Smooth muscle cell of the brain vasculature (primary cell): Measurements from ENCODE around the gene CD200R1.

Experiments used
- DNase-seq: peaks from one replicate; pipeline ENCODE4 v3.0.0-alpha.2; 2012; ENCODE audit warnings: low read depth, low spot score

Gene CD200R1

GRCh38 chr3:112974894-112975293 lies at the start of gene CD200R1:
Gene CD200R1 (minus strand): TSS chr3:112975103. CDS start chr3:112974857, 246 bp downstream.
- no peak for DNase-seq

DNA sequence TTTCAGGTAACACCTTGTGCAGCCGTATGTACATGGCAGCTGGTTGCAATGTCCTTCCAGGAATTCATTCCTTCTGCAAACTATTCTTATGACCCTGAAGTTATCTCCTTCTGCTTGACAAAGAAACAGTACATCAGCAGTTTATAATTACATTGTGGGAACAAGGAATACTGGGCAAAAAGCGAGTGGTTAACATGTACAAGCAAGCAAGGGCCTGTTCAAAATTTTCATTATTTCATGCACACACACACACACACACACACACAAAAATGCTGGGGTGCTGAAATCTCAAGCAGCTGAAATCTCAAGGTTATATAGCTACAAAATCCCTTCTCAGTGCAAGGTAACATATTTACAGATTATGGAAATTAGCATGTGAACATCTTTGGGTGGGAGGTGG lies 46.6 kb upstream of the CD200R1 start:
- DNase-seq = no peak

GRCh38 chr3:113019182-113020137 lies 44.6 kb upstream of the CD200R1 start:
- DNase-seq = peak; percentile 76

GRCh38 chr3:113018536-113019181 lies 43.8 kb upstream of the CD200R1 start:
- DNase-seq = no peak

DNA sequence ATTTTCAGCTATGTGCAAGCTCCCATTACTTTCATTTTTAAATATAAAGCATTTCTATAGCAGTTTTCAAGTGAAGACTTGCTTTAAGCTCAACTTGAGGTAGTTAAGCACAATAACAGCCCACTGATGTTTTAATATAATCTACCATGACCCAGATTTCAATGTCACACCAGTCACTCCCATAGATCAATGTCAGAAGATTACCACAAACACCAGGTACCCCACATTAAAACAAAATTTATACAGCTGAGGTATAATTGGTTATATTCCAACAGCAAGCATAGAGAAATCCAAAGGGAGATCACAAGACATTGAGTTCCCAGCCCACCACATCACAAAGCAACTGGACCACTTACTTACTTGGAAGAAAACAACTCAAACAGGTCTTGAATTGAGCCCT lies 38.7 kb upstream of the CD200R1 start:
- DNase-seq = no peak

GRCh38 chr3:113008117-113008516 lies 33.2 kb upstream of the CD200R1 start:
- DNase-seq = no peak

- DNase-seq = no peak
Measured at GRCh38 chr3:113006359-113007056, 31.6 kb upstream of the CD200R1 start.

GRCh38 chr3:113005611-113006010 lies 30.7 kb upstream of the CD200R1 start:
- no peak for DNase-seq

DNA sequence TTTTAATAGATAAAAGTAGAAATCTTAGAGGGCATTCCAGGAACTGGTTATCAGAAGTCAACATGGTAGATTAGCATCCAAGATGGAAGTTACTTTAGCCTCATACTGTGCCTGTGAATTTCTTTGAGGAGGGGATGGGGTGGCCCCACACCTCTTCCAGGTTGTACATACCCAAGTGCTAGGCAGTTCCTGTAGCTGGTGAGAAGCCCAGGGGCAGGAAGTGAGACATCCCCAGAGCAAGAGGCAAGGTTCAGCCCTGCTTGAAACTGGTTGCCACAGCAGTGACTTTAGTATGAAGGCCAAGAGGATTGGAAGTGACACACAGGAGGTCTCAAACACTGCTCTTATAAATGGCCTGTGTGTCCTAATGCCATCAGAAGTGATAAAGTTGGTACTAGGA lies 27.8 kb upstream of the CD200R1 start:
- DNase-seq = no peak

- DNase-seq = no peak
Measured at GRCh38 chr3:113002037-113002436, 27.1 kb upstream of the CD200R1 start.

GRCh38 chr3:113000691-113001090 lies 25.8 kb upstream of the CD200R1 start:
- no peak for DNase-seq

DNA sequence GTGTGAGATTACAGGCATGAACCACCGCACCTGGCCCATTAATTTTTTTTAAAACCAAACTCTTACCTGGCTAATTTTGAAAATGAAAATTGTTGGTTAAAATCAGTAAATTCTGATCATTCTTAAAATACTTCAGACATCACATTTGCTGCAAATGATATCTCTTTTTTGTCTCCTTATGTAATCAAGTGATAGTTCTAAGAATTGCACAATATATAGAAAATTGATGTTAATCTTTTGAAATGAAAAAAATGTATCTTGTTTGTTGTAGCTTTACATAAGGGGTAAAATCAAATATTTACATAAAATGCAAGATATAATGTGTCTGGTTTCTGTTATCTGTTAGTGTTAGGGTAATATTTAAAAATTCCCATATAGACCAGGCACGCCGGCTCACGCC lies 20.9 kb upstream of the CD200R1 start:
- no peak for DNase-seq

DNA sequence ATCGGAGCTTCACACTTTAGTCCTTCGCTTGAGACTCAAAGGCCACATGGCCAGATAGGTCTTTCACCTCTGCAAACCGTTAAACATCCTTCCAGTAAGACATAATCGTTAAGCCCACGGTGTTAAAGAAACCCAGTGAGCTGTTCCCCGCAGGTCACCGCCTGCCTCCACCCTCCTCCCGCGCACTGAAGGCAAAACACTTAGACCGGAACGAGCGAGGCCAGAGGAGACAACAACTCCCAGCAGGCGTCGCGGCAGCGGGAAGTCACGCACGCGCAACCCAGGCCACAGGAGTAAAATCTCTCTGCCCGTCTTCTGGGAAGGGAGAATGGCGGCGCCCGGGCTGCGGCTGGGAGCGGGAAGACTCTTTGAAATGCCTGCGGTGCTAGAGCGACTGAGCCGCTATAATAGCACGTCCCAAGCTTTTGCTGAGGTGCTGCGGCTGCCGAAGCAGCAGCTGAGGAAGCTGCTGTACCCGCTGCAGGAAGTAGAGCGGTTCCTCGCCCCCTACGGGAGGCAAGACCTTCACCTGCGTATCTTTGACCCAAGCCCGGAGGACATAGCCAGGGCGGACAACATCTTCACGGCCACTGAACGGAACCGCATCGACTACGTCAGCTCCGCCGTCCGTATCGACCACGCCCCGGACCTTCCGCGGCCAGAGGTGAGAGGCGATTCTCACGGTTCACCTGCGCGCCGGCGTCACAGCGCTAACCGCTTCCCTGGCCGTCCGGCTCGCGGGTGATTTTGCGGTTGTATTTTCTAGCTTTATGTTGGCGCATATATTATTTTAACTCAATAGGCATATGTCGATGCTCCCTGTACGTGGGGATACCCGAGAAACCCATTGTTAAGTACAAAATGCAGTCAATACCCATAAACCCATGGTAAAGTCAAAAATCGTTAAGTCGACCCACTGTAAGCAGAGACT lies 16.0 kb upstream of the CD200R1 start, which contains the start of gene GTPBP8:
Gene GTPBP8, plus strand, starts transcription at position 313 of the 931 bp plus-strand sequence. Its CDS starts 16 bp downstream, at position 329.
- DNase-seq = peak; percentile 56

GRCh38 chr3:112987710-112988334 lies 12.9 kb upstream of the CD200R1 start:
- no peak for DNase-seq

GRCh38 chr3:112984485-112984884 lies 9.6 kb upstream of the CD200R1 start:
- no peak for DNase-seq

DNA sequence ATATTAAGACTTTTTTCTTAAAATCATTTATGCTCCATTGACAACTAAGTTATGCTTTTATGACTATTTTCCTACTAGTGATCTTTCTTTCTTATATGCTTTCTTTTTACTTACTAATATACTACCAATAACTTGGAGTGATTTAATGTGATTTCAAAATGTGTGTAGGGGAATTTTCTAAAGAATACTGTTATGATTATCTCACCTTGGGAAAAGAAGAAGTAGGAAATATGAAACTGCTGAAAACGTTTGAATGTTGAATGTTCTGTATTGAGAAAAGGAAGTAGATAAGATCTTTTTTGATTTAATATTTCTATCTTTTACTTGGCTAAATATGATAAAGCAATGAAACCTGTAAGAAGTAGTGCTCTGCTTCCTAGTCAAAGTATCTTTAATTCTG lies 7.8 kb upstream of the CD200R1 start:
- DNase-seq = no peak

DNA sequence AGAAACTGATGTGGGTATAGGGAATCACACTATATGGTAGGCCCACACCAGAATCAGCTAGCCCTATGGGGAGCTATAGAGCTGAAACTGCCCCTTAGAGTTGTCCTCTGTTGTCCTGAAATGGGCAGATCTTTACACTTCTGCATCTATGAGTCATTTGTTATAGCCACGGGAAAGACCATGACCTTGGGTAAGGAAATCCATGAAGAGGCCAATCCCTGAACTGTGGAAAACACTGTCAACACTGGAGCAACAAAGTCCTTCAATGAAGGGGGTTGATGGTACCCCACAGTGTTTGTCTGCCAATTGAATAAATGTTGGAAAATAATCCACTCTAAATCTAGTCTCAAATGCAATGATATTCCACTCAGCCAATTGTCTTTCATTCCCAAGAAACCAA lies 5.2 kb upstream of the CD200R1 start:
- DNase-seq = no peak

DNA sequence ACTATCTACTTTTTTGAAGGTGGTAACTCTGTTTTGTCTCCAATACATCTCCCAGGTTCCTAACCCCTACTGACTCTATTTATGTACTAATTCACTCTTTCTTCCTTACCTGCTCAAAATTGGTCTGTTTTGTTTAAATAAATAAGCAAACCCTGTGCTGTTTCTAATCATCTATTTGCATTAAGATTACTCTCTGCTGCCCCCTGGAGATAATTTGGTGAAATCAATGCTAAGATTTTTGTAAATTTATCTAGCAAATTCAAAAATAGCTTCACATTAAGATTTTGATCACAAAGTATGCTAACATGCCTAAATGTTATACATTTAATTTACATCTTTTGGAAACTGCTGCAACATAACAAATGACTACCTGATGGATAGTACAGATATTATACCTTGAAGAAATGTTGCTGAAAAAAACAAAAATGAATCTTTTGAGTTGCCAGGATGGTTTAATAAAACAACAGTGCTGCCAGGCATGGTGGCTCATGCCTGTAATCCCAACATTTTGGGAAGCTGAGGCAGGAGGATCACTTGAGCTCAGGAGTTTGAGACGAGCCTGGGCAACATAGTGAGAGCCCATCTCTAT lies 4.4 kb upstream of the CD200R1 start:
- no peak for DNase-seq

DNA sequence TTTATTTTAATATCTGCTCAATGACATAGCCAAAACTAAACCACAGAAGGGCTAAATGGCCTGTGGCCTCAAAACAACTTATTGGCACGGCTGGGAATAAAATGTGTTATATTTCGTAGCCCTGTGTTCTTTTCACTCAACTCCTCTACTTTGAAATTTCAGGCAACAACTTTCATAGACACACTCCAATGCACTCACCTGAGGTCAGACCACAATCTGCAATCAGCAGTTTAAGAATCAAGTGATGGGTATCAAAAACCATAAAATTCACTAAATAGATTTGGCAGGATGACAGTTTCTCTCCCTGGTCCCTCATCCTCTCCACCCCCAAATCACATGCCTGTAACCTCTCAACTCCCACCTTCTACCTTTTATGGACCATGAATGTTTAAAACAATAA lies 2.0 kb upstream of the CD200R1 start:
- DNase-seq = no peak

- no peak for DNase-seq
Measured at GRCh38 chr3:112976001-112976400, 1.1 kb upstream of the CD200R1 start.
